ENCODE results near the gene PTPN14.

DNA sequence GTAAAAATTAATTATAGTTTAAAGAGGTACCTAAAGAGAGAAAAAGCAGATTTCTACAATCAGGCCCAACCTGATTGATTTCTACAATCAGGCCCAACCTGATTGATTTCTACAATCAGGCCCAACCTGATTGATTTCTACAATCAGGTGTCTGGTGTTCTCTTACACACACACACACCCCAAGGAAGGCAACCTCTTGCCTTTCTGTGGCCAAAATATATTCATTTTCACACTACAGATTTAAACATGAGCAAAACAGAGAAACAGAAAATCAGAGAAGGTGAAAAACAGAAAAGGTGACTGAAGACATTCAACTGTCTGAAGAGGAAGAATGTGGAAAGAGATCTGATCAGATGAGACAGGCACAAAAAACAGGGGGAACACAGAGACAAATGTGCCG lies 166.0 kb downstream of the PTPN14 start:
- TF ChIP-seq, protein P1, sequence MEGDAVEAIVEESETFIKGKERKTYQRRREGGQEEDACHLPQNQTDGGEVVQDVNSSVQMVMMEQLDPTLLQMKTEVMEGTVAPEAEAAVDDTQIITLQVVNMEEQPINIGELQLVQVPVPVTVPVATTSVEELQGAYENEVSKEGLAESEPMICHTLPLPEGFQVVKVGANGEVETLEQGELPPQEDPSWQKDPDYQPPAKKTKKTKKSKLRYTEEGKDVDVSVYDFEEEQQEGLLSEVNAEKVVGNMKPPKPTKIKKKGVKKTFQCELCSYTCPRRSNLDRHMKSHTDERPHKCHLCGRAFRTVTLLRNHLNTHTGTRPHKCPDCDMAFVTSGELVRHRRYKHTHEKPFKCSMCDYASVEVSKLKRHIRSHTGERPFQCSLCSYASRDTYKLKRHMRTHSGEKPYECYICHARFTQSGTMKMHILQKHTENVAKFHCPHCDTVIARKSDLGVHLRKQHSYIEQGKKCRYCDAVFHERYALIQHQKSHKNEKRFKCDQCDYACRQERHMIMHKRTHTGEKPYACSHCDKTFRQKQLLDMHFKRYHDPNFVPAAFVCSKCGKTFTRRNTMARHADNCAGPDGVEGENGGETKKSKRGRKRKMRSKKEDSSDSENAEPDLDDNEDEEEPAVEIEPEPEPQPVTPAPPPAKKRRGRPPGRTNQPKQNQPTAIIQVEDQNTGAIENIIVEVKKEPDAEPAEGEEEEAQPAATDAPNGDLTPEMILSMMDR (IDR thresholded peaks at IDR 0.05; ENCODE audit: insufficient read depth, low read length), result no peak
- TF ChIP-seq POLR2AphosphoS5 (IDR thresholded peaks at IDR 0.05; ENCODE audit: low read depth), result no peak
- TF ChIP-seq, protein P2, sequence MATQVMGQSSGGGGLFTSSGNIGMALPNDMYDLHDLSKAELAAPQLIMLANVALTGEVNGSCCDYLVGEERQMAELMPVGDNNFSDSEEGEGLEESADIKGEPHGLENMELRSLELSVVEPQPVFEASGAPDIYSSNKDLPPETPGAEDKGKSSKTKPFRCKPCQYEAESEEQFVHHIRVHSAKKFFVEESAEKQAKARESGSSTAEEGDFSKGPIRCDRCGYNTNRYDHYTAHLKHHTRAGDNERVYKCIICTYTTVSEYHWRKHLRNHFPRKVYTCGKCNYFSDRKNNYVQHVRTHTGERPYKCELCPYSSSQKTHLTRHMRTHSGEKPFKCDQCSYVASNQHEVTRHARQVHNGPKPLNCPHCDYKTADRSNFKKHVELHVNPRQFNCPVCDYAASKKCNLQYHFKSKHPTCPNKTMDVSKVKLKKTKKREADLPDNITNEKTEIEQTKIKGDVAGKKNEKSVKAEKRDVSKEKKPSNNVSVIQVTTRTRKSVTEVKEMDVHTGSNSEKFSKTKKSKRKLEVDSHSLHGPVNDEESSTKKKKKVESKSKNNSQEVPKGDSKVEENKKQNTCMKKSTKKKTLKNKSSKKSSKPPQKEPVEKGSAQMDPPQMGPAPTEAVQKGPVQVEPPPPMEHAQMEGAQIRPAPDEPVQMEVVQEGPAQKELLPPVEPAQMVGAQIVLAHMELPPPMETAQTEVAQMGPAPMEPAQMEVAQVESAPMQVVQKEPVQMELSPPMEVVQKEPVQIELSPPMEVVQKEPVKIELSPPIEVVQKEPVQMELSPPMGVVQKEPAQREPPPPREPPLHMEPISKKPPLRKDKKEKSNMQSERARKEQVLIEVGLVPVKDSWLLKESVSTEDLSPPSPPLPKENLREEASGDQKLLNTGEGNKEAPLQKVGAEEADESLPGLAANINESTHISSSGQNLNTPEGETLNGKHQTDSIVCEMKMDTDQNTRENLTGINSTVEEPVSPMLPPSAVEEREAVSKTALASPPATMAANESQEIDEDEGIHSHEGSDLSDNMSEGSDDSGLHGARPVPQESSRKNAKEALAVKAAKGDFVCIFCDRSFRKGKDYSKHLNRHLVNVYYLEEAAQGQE (IDR thresholded peaks at IDR 0.05; ENCODE audit: insufficient replicate concordance, low read depth), result no peak
